Panc1 (cell line): ENCODE measurements around the gene SEPTIN5. TPM values are rescaled to one million over a fixed set of nuclear protein-coding genes. Genes with fewer than 3 reads are reported as not detected.
A peak's percentile ranks its signal among the peaks of the same experiment; 100 is the strongest.

ENCODE experiments used
- ATAC-seq: fragments of 200-7000 bp; cut with Tn5 transposase; 2 replicates; pipeline ENCODE4 v1.9.1; 2020; ENCODE audit warnings: mild to moderate bottlenecking, moderate library complexity
- BruUV-seq: library from RNA; stranded (reverse); fragments of 400-500 nt; replicated peaks from 2 replicates; lab custom pipeline; 2021; lab: Mats Ljungman, UMichigan
- CTCF ChIA-PET: fragments of 300-600 bp; sonication (Branson Sonifier 250); formaldehyde crosslinking; loops from one replicate; lab custom pipeline; 2022; ENCODE audit warnings: antibody characterized with exemption; lab: Charles Lee
- POLR2A ChIA-PET: fragments of 300-600 bp; sonication (Branson Sonifier 250); formaldehyde crosslinking; loops from one replicate; lab custom pipeline; 2022; ENCODE audit warnings: antibody characterized with exemption; lab: Charles Lee
- DNase-seq: peaks from one replicate; pipeline ENCODE4 v3.0.0-alpha.2; 2010; ENCODE audit warnings: low read depth, low spot score
- H3K27ac ChIP-seq: 2 replicates; pipeline ENCODE4 v1.5.1; 2011; ENCODE audit warnings: mild to moderate bottlenecking, low read length, inconsistent platforms
- H3K27me3 ChIP-seq: fragments of 200-500 bp; sonication (Bioruptor generic); 2 replicates; pipeline ENCODE4 v1.6.0; 2014; ENCODE audit warnings: low read length, inconsistent platforms; ENCODE audit not compliant: control insufficient read depth, insufficient read depth
- H3K36me3 ChIP-seq: fragments of 200-500 bp; sonication (Bioruptor generic); 2 replicates; pipeline ENCODE4 v1.5.1; 2014; ENCODE audit warnings: inconsistent platforms, mild to moderate bottlenecking, low read length, moderate library complexity; ENCODE audit not compliant: control insufficient read depth, insufficient read depth
- H3K4me1 ChIP-seq: 2 replicates; pipeline ENCODE4 v1.5.1; 2011; ENCODE audit warnings: inconsistent platforms, mild to moderate bottlenecking, low read length, moderate library complexity; ENCODE audit not compliant: control insufficient read depth, insufficient read depth
- H3K4me3 ChIP-seq, 2 experiments: 2 replicates each; pipeline ENCODE4 v1.5.1; 2011 to 2012; ENCODE audit warnings: low read depth in 2 of 2, low read length in 2 of 2, mild to moderate bottlenecking in 2 of 2, inconsistent platforms in 1 of 2, moderate library complexity in 1 of 2
- H3K9me3 ChIP-seq: fragments of 200-500 bp; sonication (Bioruptor generic); 2 replicates; pipeline ENCODE4 v1.5.1; 2014; ENCODE audit warnings: low read depth, mild to moderate bottlenecking, inconsistent platforms, low read length, moderate library complexity; ENCODE audit not compliant: control insufficient read depth, insufficient read depth
- CTCF ChIP-seq: fragments of 450-650 bp; IDR thresholded peaks from 2 replicates; pipeline ENCODE4 v1.5.1; 2017; ENCODE audit warnings: mild to moderate bottlenecking
- POLR2AphosphoS5 ChIP-seq: IDR thresholded peaks from 2 replicates; pipeline ENCODE4 v1.6.1; 2012; ENCODE audit warnings: mild to moderate bottlenecking, low read depth, low read length, moderate library complexity
- SIN3A ChIP-seq: IDR thresholded peaks from 2 replicates; pipeline ENCODE4 v1.6.1; 2012; ENCODE audit warnings: low read depth, mild to moderate bottlenecking, low read length, moderate library complexity, borderline replicate concordance; ENCODE audit not compliant: insufficient read depth
- TCF7L2 ChIP-seq: IDR thresholded peaks from 2 replicates; pipeline ENCODE4 v1.6.1; 2011; ENCODE audit warnings: mild to moderate bottlenecking, low read depth, low read length, inconsistent platforms
- in situ Hi-C: cut with HindIII; loops from 2 replicates; pipeline ENCODE4 v1.10.0; 2016; ENCODE audit warnings: low sequenced_read_pairs, low pct_unique_long_range_greater_than_20kb
- intact Hi-C: fragments of 100-400 bp; cut with micrococcal nuclease; formaldehyde crosslinking; loops from one replicate; pipeline ENCODE4 v1.10.0; 2022; ENCODE audit not compliant: unreplicated experiment
- total RNA-seq: library from RNA; stranded (reverse); gene quantifications from one replicate; pipeline ENCODE4 v1.2.1, GENCODE V29; 2021; ENCODE audit not compliant: unreplicated experiment
- TF ChIP-seq, protein P1 (sequence below), 2 experiments: IDR thresholded peaks; 2 replicates each; pipeline ENCODE4 v1.6.1; 2011 to 2012; ENCODE audit warnings: low read depth in 2 of 2, control low read depth in 1 of 2, low read length in 1 of 2, mild to moderate bottlenecking in 1 of 2, moderate library complexity in 1 of 2; ENCODE audit not compliant: insufficient read depth in 1 of 2

Gene SEPTIN5
- total RNA-seq, 1 experiment from 2014 or later, result 17.2 TPM

GRCh38 chr22:19730655-19731360 is 16.5 kb downstream of the SEPTIN5 start:
- in situ Hi-C loops, result no loop called here

DNA sequence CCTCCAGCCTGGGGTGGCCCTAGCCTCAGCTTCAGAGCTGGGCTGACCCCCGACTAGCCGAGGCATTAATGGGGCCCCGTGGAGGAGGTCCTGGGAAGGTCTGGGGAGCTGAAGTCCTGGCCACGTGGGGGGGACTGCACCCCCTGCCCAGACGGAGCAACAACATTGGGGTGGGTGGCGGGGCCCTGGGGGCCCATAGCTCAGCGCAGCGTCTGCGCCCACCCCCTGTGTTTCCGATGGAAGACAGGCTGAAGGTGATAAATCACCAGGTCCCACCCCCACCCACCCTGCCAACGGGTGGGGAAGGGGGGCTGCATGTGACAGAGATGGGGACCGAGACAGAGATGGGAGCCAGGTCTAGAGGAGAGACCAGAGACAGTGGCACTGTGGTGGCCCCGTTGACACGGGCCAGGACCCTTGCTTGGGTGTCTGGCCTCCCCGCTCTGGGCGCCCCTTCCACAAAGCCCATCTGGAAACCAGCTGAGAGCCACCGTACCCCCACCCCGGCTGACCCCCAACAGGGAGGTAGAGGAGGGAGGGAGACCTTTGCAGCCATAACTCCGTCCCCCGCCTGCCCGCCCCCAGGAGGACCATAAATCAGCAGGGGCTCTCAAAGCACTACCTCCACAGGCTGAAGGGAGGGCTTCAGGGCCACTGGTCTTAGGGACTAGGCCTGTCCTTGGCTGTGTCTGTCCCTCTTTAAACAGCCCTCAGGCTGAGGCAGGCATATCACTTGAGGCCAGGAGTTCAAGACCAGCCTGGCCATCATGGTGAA is 17.2 kb downstream of the SEPTIN5 start:
- Histone ChIP-seq H3K9me3 (no peaks in the 10 kb centered on the region), H3K4me3 (no peak overlapping the region), H3K4me1 (no peaks in the 10 kb centered on the region; the same call in 1 of the 2 replicates), H3K27me3 (no peaks in the 10 kb centered on the region), H3K36me3 (no peaks in the 10 kb centered on the region), H3K27ac (no peak overlapping the region)
- in situ Hi-C loops (no loop called here), intact Hi-C loops (no loop called here)
- ChIA-PET POLR2A (no interaction called here), CTCF (interaction anchor here (1.4 to 1.8 kb wide), 2 partner anchors 14 to 179 kb away, joined by 4 to 19 read pairs; no protein-coding TSS in a partner anchor)
- DNase-seq (no peak), ATAC-seq (no peak)
- BruUV-seq, result no TSS peak
- TF ChIP-seq SIN3A (no peak), POLR2AphosphoS5 (no peak), CTCF (no peak), TCF7L2 (no peak)
- TF ChIP-seq, protein P1, sequence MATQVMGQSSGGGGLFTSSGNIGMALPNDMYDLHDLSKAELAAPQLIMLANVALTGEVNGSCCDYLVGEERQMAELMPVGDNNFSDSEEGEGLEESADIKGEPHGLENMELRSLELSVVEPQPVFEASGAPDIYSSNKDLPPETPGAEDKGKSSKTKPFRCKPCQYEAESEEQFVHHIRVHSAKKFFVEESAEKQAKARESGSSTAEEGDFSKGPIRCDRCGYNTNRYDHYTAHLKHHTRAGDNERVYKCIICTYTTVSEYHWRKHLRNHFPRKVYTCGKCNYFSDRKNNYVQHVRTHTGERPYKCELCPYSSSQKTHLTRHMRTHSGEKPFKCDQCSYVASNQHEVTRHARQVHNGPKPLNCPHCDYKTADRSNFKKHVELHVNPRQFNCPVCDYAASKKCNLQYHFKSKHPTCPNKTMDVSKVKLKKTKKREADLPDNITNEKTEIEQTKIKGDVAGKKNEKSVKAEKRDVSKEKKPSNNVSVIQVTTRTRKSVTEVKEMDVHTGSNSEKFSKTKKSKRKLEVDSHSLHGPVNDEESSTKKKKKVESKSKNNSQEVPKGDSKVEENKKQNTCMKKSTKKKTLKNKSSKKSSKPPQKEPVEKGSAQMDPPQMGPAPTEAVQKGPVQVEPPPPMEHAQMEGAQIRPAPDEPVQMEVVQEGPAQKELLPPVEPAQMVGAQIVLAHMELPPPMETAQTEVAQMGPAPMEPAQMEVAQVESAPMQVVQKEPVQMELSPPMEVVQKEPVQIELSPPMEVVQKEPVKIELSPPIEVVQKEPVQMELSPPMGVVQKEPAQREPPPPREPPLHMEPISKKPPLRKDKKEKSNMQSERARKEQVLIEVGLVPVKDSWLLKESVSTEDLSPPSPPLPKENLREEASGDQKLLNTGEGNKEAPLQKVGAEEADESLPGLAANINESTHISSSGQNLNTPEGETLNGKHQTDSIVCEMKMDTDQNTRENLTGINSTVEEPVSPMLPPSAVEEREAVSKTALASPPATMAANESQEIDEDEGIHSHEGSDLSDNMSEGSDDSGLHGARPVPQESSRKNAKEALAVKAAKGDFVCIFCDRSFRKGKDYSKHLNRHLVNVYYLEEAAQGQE (IDR thresholded peaks at IDR 0.05; ENCODE audit: insufficient read depth in 1 of 2, low read depth in 2 of 2, low read length in 1 of 2), result no peak

More at GRCh38 chr22:19730655-19731360, 16.5 kb downstream of the SEPTIN5 start:
- ChIA-PET CTCF (interaction anchor here (0.6 to 1.8 kb wide), 11 partner anchors 11 to 229 kb away, joined by 3 to 19 read pairs (median 4); no protein-coding TSS in a partner anchor), POLR2A (interaction anchor here (0.6 kb wide), 1 partner anchor 21 kb away, joined by 3 read pairs; no protein-coding TSS in a partner anchor)
- TF ChIP-seq, protein P1 (IDR thresholded peaks at IDR 0.05; ENCODE audit: insufficient read depth in 1 of 2, low read depth in 2 of 2, low read length in 1 of 2), result no peak
- TF ChIP-seq CTCF, result peak; percentile 90
- Histone ChIP-seq H3K27me3 (no peaks in the 10 kb centered on the region), H3K27ac (no peak overlapping the region), H3K9me3 (no peaks in the 10 kb centered on the region), H3K36me3 (no peaks in the 10 kb centered on the region), H3K4me3 (peak overlapping the region; percentile 40 to 55), H3K4me1 (no peaks in the 10 kb centered on the region; the same call in 1 of the 2 replicates)
- ATAC-seq, result peak; percentile 94
- intact Hi-C loops, result no loop called here
- BruUV-seq, result no TSS peak
- DNase-seq, result peak; percentile 24
